SU-DHL-6 (cell line): Measurements from ENCODE around the gene ARHGAP10.

Experiments
- EZH2phosphoT487 ChIP-seq: fragments of 200-600 bp; sonication (generic), shearing (Covaris generic); conservative IDR thresholded peaks from 2 replicates; pipeline ENCODE4 v1.6.1; 2018; ENCODE audit warnings: mild to moderate bottlenecking, antibody characterized with exemption, low read length, moderate library complexity, mixed read lengths
- TF ChIP-seq, protein P1 (sequence below): fragments of 200-600 bp; sonication (generic); IDR thresholded peaks from one replicate; pipeline ENCODE4 v1.5.1; 2017; ENCODE audit warnings: antibody characterized with exemption, mild to moderate bottlenecking, low read length, moderate library complexity; ENCODE audit not compliant: insufficient read depth, poor library complexity, severe bottlenecking

DNA sequence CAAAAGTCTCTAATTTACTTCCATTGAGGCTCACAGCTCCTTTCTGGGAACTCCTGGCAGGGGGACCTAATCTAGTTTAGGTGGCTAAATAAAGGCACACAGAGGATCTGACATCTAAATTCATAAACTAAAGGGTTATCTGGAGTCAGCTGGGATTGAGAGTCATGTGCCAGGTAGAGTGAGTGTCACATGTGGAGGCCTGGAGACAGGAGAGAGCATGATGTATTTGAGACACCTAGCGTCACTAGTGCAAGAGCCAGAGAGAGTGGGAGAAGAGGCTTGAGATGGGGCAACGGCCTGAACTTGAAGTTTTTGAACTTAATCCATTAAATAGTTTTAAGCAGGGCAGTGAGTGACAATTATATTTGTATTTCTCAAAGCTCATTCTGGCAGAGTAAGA, 152.6 kb downstream of the ARHGAP10 start:
- TF ChIP-seq, protein P1, sequence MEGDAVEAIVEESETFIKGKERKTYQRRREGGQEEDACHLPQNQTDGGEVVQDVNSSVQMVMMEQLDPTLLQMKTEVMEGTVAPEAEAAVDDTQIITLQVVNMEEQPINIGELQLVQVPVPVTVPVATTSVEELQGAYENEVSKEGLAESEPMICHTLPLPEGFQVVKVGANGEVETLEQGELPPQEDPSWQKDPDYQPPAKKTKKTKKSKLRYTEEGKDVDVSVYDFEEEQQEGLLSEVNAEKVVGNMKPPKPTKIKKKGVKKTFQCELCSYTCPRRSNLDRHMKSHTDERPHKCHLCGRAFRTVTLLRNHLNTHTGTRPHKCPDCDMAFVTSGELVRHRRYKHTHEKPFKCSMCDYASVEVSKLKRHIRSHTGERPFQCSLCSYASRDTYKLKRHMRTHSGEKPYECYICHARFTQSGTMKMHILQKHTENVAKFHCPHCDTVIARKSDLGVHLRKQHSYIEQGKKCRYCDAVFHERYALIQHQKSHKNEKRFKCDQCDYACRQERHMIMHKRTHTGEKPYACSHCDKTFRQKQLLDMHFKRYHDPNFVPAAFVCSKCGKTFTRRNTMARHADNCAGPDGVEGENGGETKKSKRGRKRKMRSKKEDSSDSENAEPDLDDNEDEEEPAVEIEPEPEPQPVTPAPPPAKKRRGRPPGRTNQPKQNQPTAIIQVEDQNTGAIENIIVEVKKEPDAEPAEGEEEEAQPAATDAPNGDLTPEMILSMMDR = no peak
- no peak for TF ChIP-seq EZH2phosphoT487
